HepG2 (cell line): ENCODE data around the gene ENGASE. TPM values are rescaled to one million over a fixed set of nuclear protein-coding genes. Genes with fewer than 3 reads are reported as not detected.
A peak's percentile ranks its signal among the peaks of the same experiment; 100 is the strongest.

Experiments
- BRD4 ChIP-seq: sonication (generic); formaldehyde crosslinking; IDR thresholded peaks from 2 replicates; pipeline ENCODE4 v1.4.0; 2020; ENCODE audit warnings: missing genetic modification reagents
- CENPT ChIP-seq: sonication (generic); formaldehyde crosslinking; IDR thresholded peaks from 2 replicates; pipeline ENCODE4 v1.8.0; 2022; ENCODE audit warnings: low read depth, mild to moderate bottlenecking, moderate library complexity, missing genetic modification reagents
- HDAC1 ChIP-seq: sonication (generic); formaldehyde crosslinking; IDR thresholded peaks from 2 replicates; pipeline ENCODE4 v1.5.1; 2020; ENCODE audit warnings: mild to moderate bottlenecking, missing genetic modification reagents
- MAZ ChIP-seq, 2 experiments: sonication (generic) in 1 of 2; formaldehyde crosslinking in 1 of 2; IDR thresholded peaks; 2 replicates each; pipeline versions ENCODE4 v1.5.0 to v1.6.1; 2012 to 2020; ENCODE audit warnings: low read depth in 2 of 2, mild to moderate bottlenecking in 2 of 2, borderline replicate concordance in 1 of 2, improper control_type of control experiment in 1 of 2, low read length in 1 of 2, missing genetic modification reagents in 1 of 2, moderate library complexity in 1 of 2
- ZNF335 ChIP-seq: sonication (generic); formaldehyde crosslinking; IDR thresholded peaks from 2 replicates; pipeline ENCODE4 v1.4.0; 2020; ENCODE audit warnings: missing genetic modification reagents
- ZNF550 ChIP-seq: sonication (generic); formaldehyde crosslinking; IDR thresholded peaks from 2 replicates; pipeline ENCODE4 v1.4.0; 2020; ENCODE audit warnings: mild to moderate bottlenecking, missing genetic modification reagents, borderline replicate concordance
- ZNF781 ChIP-seq: sonication (generic); formaldehyde crosslinking; IDR thresholded peaks from 2 replicates; pipeline ENCODE4 v1.5.1; 2020; ENCODE audit warnings: borderline replicate concordance, mild to moderate bottlenecking, missing genetic modification reagents; ENCODE audit errors: not compliant biosample characterization
- polyA plus RNA-seq, 8 experiments: library from polyadenylated mRNA; depleted of rRNA in 3 of 8; stranded (reverse) in 7 of 8; unstranded in 1 of 8; fragments of >200 nt; fragmentation: Illumina TruSeq in 4 of 8; extraction: Trizol in 4 of 8; gene quantifications; 2 replicates each; pipeline versions ENCODE4 v1.2.1 to v1.2.3, GENCODE V29; 2011 to 2016; ENCODE audit warnings: low read depth in 4 of 8, missing spikeins in 1 of 8, mixed read lengths in 1 of 8; ENCODE audit not compliant: insufficient read depth in 1 of 8
- total RNA-seq, 5 experiments: library from RNA; depleted of rRNA; stranded (reverse); fragments of >200 nt; fragmentation: Illumina TruSeq; extraction: Trizol; gene quantifications; 2 replicates each; pipeline ENCODE4 v1.2.3, GENCODE V29; 2016; ENCODE audit warnings: low read depth in 1 of 5
- TF ChIP-seq, protein P1 (sequence below): sonication (generic); formaldehyde crosslinking; IDR thresholded peaks from 2 replicates; pipeline ENCODE4 v1.5.1; 2020; ENCODE audit warnings: mild to moderate bottlenecking, moderate library complexity, missing genetic modification reagents
- TF ChIP-seq, protein P2 (sequence below): sonication (generic); formaldehyde crosslinking; IDR thresholded peaks from 2 replicates; pipeline ENCODE4 v1.4.0; 2020; ENCODE audit warnings: low read depth, missing genetic modification reagents
- TF ChIP-seq, protein P3 (sequence below): sonication (generic); formaldehyde crosslinking; conservative IDR thresholded peaks from 2 replicates; pipeline ENCODE4 v1.4.0; 2020; ENCODE audit warnings: mild to moderate bottlenecking, missing genetic modification reagents, moderate library complexity
- TF ChIP-seq, protein P4 (sequence below): sonication (generic); formaldehyde crosslinking; IDR thresholded peaks from 2 replicates; pipeline ENCODE4 v1.4.0; 2020; ENCODE audit warnings: missing genetic modification reagents, mild to moderate bottlenecking, borderline replicate concordance

Gene ENGASE
- total and polyA plus RNA-seq, 2 of the 13 experiments (the other 11 are each of a cell fraction or from before 2014, with no cell fraction given), result 10.6 to 18.1 TPM

DNA sequence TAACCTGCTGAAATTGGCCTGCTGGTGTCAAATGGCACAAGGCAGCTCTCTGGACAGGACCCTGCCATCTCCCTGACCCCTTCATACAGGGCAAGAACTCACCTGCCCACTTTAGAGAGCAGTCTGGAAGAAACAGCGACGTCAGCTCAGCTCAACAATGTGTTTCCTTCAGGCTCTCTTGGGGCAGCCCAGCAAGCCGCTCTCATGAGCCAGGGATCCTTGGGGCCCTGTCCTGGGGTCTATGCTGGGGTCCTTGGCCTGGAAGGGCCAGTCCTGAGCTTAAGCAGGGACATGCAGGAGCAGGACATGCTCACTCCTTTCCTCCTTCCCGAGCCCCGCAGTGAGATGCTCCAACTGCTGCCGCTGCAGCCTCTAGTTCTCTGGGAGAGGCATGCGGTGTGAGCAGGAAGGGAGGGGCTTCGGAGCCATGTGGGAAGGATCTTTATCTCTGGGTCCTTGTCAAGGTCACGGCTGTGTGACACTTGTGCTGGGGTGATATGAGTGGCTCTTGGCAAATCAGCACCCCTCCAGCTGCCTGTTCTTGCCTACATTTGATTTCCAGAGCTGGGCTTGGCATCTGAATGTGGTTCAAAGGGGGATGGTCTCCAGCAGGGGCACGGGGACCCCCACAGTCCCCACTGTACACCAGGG is 47.2 kb upstream of the ENGASE start (continued):
- TF ChIP-seq, protein P1, sequence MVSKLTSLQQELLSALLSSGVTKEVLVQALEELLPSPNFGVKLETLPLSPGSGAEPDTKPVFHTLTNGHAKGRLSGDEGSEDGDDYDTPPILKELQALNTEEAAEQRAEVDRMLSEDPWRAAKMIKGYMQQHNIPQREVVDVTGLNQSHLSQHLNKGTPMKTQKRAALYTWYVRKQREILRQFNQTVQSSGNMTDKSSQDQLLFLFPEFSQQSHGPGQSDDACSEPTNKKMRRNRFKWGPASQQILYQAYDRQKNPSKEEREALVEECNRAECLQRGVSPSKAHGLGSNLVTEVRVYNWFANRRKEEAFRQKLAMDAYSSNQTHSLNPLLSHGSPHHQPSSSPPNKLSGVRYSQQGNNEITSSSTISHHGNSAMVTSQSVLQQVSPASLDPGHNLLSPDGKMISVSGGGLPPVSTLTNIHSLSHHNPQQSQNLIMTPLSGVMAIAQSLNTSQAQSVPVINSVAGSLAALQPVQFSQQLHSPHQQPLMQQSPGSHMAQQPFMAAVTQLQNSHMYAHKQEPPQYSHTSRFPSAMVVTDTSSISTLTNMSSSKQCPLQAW (CRISPR knock-in tag), result peak; percentile 88
- TF ChIP-seq, protein P2, sequence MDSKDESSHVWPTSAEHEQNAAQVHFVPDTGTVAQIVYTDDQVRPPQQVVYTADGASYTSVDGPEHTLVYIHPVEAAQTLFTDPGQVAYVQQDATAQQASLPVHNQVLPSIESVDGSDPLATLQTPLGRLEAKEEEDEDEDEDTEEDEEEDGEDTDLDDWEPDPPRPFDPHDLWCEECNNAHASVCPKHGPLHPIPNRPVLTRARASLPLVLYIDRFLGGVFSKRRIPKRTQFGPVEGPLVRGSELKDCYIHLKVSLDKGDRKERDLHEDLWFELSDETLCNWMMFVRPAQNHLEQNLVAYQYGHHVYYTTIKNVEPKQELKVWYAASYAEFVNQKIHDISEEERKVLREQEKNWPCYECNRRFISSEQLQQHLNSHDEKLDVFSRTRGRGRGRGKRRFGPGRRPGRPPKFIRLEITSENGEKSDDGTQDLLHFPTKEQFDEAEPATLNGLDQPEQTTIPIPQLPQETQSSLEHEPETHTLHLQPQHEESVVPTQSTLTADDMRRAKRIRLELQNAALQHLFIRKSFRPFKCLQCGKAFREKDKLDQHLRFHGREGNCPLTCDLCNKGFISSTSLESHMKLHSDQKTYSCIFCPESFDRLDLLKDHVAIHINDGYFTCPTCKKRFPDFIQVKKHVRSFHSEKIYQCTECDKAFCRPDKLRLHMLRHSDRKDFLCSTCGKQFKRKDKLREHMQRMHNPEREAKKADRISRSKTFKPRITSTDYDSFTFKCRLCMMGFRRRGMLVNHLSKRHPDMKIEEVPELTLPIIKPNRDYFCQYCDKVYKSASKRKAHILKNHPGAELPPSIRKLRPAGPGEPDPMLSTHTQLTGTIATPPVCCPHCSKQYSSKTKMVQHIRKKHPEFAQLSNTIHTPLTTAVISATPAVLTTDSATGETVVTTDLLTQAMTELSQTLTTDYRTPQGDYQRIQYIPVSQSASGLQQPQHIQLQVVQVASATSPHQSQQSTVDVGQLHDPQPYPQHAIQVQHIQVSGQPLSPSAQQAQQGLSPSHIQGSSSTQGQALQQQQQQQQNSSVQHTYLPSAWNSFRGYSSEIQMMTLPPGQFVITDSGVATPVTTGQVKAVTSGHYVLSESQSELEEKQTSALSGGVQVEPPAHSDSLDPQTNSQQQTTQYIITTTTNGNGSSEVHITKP (CRISPR knock-in tag), result peak; percentile 85
- TF ChIP-seq, protein P3, sequence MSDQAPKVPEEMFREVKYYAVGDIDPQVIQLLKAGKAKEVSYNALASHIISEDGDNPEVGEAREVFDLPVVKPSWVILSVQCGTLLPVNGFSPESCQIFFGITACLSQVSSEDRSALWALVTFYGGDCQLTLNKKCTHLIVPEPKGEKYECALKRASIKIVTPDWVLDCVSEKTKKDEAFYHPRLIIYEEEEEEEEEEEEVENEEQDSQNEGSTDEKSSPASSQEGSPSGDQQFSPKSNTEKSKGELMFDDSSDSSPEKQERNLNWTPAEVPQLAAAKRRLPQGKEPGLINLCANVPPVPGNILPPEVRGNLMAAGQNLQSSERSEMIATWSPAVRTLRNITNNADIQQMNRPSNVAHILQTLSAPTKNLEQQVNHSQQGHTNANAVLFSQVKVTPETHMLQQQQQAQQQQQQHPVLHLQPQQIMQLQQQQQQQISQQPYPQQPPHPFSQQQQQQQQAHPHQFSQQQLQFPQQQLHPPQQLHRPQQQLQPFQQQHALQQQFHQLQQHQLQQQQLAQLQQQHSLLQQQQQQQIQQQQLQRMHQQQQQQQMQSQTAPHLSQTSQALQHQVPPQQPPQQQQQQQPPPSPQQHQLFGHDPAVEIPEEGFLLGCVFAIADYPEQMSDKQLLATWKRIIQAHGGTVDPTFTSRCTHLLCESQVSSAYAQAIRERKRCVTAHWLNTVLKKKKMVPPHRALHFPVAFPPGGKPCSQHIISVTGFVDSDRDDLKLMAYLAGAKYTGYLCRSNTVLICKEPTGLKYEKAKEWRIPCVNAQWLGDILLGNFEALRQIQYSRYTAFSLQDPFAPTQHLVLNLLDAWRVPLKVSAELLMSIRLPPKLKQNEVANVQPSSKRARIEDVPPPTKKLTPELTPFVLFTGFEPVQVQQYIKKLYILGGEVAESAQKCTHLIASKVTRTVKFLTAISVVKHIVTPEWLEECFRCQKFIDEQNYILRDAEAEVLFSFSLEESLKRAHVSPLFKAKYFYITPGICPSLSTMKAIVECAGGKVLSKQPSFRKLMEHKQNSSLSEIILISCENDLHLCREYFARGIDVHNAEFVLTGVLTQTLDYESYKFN (CRISPR knock-in tag), result no peak
- TF ChIP-seq, protein P4, sequence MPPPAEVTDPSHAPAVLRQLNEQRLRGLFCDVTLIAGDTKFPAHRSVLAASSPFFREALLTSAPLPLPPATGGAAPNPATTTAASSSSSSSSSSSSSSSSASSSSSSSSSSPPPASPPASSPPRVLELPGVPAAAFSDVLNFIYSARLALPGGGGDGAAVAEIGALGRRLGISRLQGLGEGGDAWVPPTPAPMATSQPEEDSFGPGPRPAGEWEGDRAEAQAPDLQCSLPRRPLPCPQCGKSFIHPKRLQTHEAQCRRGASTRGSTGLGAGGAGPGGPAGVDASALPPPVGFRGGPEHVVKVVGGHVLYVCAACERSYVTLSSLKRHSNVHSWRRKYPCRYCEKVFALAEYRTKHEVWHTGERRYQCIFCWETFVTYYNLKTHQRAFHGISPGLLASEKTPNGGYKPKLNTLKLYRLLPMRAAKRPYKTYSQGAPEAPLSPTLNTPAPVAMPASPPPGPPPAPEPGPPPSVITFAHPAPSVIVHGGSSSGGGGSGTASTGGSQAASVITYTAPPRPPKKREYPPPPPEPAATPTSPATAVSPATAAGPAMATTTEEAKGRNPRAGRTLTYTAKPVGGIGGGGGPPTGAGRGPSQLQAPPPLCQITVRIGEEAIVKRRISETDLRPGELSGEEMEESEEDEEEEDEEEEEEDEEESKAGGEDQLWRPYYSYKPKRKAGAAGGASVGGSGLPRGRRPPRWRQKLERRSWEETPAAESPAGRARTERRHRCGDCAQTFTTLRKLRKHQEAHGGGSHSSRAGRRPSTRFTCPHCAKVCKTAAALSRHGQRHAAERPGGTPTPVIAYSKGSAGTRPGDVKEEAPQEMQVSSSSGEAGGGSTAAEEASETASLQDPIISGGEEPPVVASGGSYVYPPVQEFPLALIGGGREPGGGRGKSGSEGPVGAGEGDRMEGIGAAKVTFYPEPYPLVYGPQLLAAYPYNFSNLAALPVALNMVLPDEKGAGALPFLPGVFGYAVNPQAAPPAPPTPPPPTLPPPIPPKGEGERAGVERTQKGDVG (CRISPR knock-in tag), result no peak
- TF ChIP-seq BRD4 (CRISPR knock-in tag), result no peak
- TF ChIP-seq HDAC1, result no peak
- TF ChIP-seq ZNF335, result peak; percentile 95
- peak; percentile 36 for TF ChIP-seq ZNF781 (CRISPR knock-in tag)
- no peak; the same call in 1 of the 2 replicates for TF ChIP-seq MAZ (IDR thresholded peaks at IDR 0.05; ENCODE audit: borderline replicate concordance, low read depth, low read length)
- TF ChIP-seq MAZ (CRISPR knock-in tag; IDR thresholded peaks at IDR 0.05; ENCODE audit: low read depth), result peak; percentile 81
- TF ChIP-seq CENPT, result no peak
- 0 out of 2 replicates have a peak, but pooled peaks have one; percentile 33 for TF ChIP-seq ZNF550 (CRISPR knock-in tag)
